DOHH2 (cell line): ENCODE measurements around the gene CSMD2.

Source experiments
- H3F3A ChIP-seq: fragments of 200-600 bp; sonication (generic), shearing (Covaris generic); 2 replicates; pipeline ENCODE4 v1.6.0; 2016; ENCODE audit warnings: antibody characterized with exemption, mild to moderate bottlenecking; ENCODE audit not compliant: control insufficient read depth, insufficient read depth
- H3K27ac ChIP-seq: fragments of 200-600 bp; sonication (generic); 2 replicates; pipeline ENCODE4 v1.5.1; 2014; ENCODE audit warnings: low read depth, mild to moderate bottlenecking, low read length, moderate library complexity
- H3K27me3 ChIP-seq: fragments of 200-600 bp; sonication (generic); 2 replicates; pipeline ENCODE4 v1.6.1; 2014; ENCODE audit warnings: mild to moderate bottlenecking, low read length, mixed read lengths; ENCODE audit not compliant: control insufficient read depth
- H3K36me3 ChIP-seq: fragments of 200-600 bp; sonication (generic); 2 replicates; pipeline ENCODE4 v1.6.1; 2014; ENCODE audit warnings: mild to moderate bottlenecking, low read length, moderate library complexity, mixed read lengths; ENCODE audit not compliant: control insufficient read depth
- H3K4me1 ChIP-seq: fragments of 200-600 bp; sonication (generic); 2 replicates; pipeline ENCODE4 v1.6.1; 2014; ENCODE audit warnings: mild to moderate bottlenecking, low read length, mixed read lengths; ENCODE audit not compliant: control insufficient read depth
- H3K4me2 ChIP-seq: fragments of 200-600 bp; sonication (generic); 2 replicates; pipeline ENCODE4 v1.6.0; 2014; ENCODE audit warnings: mild to moderate bottlenecking, low read length, moderate library complexity
- H3K4me3 ChIP-seq: fragments of 200-600 bp; sonication (generic); 2 replicates; pipeline ENCODE4 v1.5.1; 2014; ENCODE audit warnings: mild to moderate bottlenecking, low read length, mixed read lengths
- H3K79me2 ChIP-seq: fragments of 200-600 bp; sonication (generic); 2 replicates; pipeline ENCODE4 v1.6.1; 2014; ENCODE audit warnings: mild to moderate bottlenecking, low read length, mixed read lengths; ENCODE audit not compliant: control insufficient read depth
- H3K9me2 ChIP-seq: fragments of 200-600 bp; sonication (generic); replicated peaks from 2 replicates; pipeline ENCODE4 v1.6.1; 2014; ENCODE audit warnings: mild to moderate bottlenecking, low read length, mixed read lengths; ENCODE audit not compliant: control insufficient read depth
- H3K9me3 ChIP-seq: fragments of 200-600 bp; sonication (generic); 2 replicates; pipeline ENCODE4 v1.6.1; 2014; ENCODE audit warnings: antibody characterized with exemption, low read length, mixed read lengths; ENCODE audit not compliant: control insufficient read depth, insufficient read depth
- H4K20me1 ChIP-seq: fragments of 200-600 bp; sonication (generic); 2 replicates; pipeline ENCODE4 v1.6.0; 2014; ENCODE audit warnings: low read depth, mild to moderate bottlenecking, antibody characterized with exemption, low read length, moderate library complexity; ENCODE audit not compliant: control insufficient read depth, insufficient read depth
- EZH2phosphoT487 ChIP-seq: fragments of 200-600 bp; sonication (generic); IDR thresholded peaks from 2 replicates; pipeline ENCODE4 v1.6.1; 2017; ENCODE audit warnings: borderline replicate concordance, mild to moderate bottlenecking, antibody characterized with exemption, low read length, moderate library complexity, mixed read lengths
- TF ChIP-seq, protein P1 (sequence below): fragments of 200-600 bp; sonication (generic); IDR thresholded peaks from one replicate; pipeline ENCODE4 v1.5.1; 2014; ENCODE audit warnings: antibody characterized with exemption, mild to moderate bottlenecking, low read depth, low read length; ENCODE audit not compliant: poor library complexity, severe bottlenecking

Gene CSMD2

DNA sequence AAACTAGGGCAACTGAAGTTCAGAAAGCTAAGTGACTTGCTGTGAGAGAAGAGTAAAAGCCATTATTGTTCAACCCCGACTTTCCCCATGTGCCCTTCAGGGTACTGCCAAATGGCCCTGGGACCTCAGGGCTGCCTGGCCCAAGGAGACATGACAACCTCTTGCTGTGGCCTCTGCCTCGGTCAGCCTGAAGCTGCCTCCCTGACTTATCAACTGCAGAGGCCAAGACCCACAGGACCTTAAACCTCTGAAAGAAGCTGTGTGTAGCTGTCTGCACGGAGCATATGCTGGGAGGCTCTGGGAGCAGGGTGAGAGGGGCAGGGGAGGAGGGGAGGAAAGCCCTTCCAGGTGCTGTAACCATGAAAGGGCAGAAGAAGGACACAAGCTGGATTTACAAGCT is 265.3 kb downstream of the CSMD2 start:
- H3K4me2 ChIP-seq = no peak overlapping the region
- H3K36me3 ChIP-seq = no peaks in the 10 kb centered on the region
- no peaks in the 10 kb centered on the region for H3K9me2 ChIP-seq
- no peak overlapping the region for H3K4me3 ChIP-seq
- no peaks in the 10 kb centered on the region for H3F3A ChIP-seq
- H4K20me1 ChIP-seq = no peaks in the 10 kb centered on the region
- no peaks in the 10 kb centered on the region for H3K79me2 ChIP-seq
- H3K4me1 ChIP-seq = peaks cover 19% of the 10 kb centered on the region
- TF ChIP-seq, protein P1, sequence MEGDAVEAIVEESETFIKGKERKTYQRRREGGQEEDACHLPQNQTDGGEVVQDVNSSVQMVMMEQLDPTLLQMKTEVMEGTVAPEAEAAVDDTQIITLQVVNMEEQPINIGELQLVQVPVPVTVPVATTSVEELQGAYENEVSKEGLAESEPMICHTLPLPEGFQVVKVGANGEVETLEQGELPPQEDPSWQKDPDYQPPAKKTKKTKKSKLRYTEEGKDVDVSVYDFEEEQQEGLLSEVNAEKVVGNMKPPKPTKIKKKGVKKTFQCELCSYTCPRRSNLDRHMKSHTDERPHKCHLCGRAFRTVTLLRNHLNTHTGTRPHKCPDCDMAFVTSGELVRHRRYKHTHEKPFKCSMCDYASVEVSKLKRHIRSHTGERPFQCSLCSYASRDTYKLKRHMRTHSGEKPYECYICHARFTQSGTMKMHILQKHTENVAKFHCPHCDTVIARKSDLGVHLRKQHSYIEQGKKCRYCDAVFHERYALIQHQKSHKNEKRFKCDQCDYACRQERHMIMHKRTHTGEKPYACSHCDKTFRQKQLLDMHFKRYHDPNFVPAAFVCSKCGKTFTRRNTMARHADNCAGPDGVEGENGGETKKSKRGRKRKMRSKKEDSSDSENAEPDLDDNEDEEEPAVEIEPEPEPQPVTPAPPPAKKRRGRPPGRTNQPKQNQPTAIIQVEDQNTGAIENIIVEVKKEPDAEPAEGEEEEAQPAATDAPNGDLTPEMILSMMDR = no peak
- TF ChIP-seq EZH2phosphoT487 = no peak
- no peak overlapping the region for H3K27ac ChIP-seq
- H3K9me3 ChIP-seq = no peaks in the 10 kb centered on the region
- 0 out of 2 replicates have a peak, but pooled peaks cover 5% of the 10 kb centered on the region for H3K27me3 ChIP-seq

DNA sequence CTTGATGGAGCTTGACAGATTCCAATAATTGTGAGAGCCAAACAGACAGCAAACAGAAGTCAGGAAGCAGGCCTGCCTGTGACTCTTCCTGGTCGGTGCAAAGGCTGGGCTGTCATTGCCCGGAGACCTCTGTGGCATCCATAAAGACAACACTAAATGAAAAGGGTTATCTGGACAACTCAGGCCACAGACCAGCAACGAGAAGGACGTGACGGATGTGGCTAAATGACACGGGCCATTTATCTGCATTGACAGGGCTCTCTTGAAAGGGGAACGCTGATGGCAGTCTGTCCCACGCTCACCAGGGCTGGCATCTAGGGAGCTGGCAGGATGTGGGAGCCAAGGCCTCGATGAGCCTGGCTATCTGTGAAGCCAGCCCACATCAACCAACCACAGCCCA is 266.1 kb downstream of the CSMD2 start:
- no peak overlapping the region for H3K27ac ChIP-seq
- 0 out of 2 replicates have a peak, but pooled peaks cover 5% of the 10 kb centered on the region for H3K27me3 ChIP-seq
- no peaks in the 10 kb centered on the region for H3K79me2 ChIP-seq
- H3K4me1 ChIP-seq = peaks cover 16% of the 10 kb centered on the region
- H3K9me3 ChIP-seq = no peaks in the 10 kb centered on the region
- TF ChIP-seq, protein P1 = no peak
- no peak for TF ChIP-seq EZH2phosphoT487
- no peaks in the 10 kb centered on the region for H3K9me2 ChIP-seq
- H3F3A ChIP-seq = no peaks in the 10 kb centered on the region
- no peak overlapping the region for H3K4me3 ChIP-seq
- H4K20me1 ChIP-seq = no peaks in the 10 kb centered on the region
- no peaks in the 10 kb centered on the region for H3K36me3 ChIP-seq
- no peak overlapping the region for H3K4me2 ChIP-seq

DNA sequence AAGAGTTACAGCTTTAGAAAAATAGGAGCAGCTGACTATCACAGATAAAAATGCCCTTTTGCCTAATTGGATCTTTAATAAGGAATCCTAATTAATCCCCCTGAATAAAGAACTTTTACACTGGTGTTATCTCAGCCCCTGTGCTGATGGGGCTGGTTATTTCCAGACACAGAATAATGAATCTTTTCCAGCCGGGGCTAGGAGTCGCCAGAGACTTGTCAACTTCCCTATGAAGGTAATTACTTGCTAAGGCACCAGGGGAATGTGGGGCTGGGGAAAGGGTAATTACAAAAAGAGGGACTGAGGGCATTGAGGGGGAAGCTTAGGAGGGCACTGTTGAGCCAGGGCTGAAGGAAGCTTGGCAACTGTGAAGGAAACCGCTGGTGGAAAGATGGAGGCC is 266.6 kb downstream of the CSMD2 start:
- Histone ChIP-seq H3F3A (no peaks in the 10 kb centered on the region), H3K36me3 (no peaks in the 10 kb centered on the region), H3K9me2 (no peaks in the 10 kb centered on the region), H3K4me1 (peaks cover 11% of the 10 kb centered on the region), H3K4me2 (no peak overlapping the region), H4K20me1 (no peaks in the 10 kb centered on the region), H3K27me3 (0 out of 2 replicates have a peak, but pooled peaks cover 5% of the 10 kb centered on the region), H3K4me3 (no peak overlapping the region), H3K27ac (no peak overlapping the region), H3K9me3 (no peaks in the 10 kb centered on the region), H3K79me2 (no peaks in the 10 kb centered on the region)
- TF ChIP-seq, protein P1 = no peak
- TF ChIP-seq EZH2phosphoT487 = no peak
